HG03175 (cell line): Measurements from ENCODE around the gene TRAF2.

Source experiments
- ATAC-seq: cut with Tn5 transposase; IDR thresholded peaks from one replicate; pipeline ENCODE4 v1.9.1; 2021; ENCODE audit warnings: mild to moderate bottlenecking, moderate library complexity; ENCODE audit not compliant: unreplicated experiment

Gene TRAF2

DNA sequence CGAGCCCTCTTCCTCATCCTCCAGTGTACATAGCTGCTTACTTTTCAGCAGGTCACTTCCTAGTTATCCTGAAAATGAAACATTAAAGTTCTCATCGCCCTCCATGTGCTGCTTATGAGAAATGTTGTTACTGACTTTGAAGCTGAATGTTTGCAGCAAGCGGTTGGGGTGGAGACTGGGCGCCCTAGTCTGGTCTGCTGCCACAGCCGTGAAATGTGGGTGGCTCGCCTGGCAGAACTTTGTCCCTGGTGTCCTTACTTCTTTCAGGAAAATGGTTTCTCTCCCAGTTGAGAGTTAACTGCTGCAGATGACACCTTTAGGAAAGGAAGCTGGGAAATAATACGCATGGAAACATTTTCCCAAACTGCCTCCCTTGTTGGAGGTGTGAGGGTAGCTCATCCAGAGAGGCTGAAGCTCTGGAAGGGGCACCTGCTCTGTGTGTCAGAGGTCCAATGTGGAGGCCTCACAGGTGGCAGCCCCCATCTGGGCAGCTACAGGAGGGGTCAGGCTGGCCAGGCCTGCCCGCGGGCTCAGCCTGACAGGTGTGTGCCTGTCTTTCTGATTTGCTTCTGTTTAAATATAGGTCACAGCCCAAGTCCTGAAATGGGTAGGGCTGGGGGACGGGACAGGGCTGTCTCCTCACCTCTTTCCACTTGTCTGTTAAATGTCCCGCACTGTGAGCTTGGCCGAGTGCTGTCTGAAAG is 24.0 kb downstream of the TRAF2 start:
- no peak for ATAC-seq

DNA sequence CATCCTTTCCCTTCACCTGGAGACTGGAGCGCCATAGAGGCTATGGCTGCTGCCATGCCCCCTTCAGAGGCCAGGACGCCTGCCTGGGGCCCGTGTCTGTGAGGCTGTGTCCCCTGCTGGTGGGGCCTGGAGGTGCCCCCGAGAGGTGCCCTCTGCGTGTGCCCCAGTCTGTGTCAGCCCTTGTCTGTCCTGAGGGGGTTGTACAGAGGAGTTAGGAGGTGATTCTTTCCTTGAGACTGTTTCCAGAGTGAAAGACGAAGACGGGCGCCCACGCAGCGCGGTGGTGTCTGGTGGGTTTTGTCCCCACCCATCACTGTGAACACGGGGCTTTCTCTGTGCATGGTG is 24.6 kb downstream of the TRAF2 start:
- ATAC-seq = no peak

GRCh38 chr9:136913701-136914438 is 27.6 kb downstream of the TRAF2 start:
- ATAC-seq = no peak

DNA sequence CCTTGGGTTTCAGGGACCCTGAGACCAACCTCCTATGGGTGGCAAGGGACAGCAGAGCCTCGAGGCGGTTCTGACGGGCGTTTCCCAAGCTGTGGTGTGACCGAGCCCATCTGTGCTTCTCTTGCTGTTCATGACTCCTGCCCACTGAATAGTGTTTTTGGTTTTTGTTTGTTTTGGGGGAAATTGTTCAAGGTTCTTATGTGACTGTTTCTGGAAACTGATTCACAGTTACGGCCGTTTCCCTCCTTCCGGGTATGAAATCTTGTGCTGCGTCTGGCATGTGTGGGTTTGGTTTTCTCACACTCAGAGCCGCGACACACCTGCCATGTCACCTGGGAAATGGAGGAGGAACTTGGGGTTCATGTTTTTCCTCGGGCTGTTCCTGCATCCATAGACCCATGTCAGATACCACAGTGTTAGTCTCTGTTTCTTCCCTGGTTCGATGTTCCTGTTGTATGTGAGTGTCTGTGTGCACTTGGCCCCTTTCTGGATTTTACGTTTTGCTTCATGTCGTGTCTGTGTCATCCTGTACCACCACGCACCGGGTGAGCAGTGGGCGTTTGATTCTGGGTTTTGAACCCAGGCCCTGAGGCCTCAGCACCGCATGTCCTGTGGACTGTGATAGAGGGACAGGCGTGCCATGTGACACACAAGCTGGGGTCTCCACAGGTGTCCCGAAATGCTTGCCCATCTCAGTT is 29.5 kb downstream of the TRAF2 start:
- ATAC-seq = no peak

DNA sequence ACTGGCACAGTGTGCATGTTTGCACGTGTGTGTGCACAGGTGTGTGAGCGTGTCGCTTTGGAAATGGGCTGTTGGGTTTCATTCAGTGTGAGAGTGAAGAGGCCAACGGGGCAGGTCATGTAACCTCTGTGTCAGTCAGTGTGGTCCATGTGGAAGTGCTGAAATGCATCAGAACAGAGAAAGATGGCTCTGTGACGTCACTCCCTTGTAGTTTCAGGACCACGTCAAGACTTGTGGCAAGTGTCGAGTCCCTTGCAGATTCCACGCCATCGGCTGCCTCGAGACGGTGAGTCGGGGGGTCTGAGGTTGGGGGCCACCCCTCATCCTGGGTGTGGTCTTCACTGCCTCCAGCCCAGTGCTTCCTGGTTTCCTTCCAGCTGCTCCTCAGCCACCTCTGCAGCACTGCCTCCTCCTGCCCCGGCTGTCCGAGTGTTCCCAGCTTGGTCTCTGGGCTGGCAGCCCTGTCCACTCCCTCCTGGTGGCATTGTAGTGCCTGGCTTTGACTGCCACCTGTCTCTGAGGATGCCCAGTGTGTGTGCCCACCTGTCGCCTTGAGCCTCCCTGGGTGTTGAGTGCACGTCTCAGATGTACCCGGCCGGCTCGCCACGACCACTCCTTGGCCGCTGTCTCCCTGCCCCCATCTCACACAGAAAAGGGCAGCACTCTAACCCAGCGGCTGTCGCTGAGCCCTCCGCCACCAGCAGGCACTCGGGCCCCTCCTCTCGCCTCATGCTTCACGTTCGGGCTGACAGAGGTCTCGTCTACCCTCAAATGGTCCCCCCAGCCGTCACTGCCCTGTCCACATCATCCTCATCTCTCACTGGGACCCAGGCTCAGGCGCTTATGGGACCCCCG is 30.2 kb downstream of the TRAF2 start:
- ATAC-seq = no peak

DNA sequence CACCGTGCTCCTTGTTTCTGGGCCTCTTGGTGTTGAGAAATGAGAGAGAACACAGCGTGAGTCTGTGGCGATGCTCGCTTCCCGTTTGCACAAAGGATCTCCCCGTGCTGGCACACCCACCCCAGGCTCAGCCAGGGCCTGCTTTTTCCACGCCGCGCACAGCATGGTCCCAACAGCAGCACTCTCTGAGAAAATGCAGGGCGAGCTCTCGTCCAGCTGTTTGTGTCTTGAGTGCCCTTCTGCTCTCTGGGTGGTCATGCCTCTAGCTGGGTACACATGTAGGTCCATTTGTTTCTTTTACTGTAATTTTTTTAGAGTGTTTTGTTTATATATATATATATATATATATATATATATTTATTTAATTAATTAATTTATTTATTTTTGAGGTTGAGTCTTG is 31.6 kb downstream of the TRAF2 start:
- ATAC-seq = no peak

- ATAC-seq = no peak
These were observed 33.8 kb downstream of the TRAF2 start for GRCh38 chr9:136920069-136920468.

DNA sequence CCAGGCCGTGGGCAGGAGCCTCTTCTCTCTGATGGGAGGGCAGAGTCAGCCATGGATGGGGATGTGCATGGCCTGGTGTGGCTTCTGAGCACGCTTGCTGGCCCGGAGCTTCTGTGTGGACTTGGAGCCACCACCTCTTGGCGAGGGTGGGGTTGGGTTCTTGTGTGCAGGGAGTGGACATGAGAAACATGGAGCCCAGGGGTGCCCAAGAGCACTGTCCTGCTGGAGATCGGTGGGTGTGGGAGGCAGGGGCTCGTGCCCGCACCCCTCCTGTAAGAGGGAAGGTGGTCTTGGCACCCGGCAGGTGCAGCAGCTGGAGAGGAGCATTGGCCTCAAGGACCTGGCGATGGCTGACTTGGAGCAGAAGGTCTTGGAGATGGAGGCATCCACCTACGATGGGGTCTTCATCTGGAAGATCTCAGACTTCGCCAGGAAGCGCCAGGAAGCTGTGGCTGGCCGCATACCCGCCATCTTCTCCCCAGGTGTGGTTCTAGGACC is 34.5 kb downstream of the TRAF2 start:
- ATAC-seq = no peak

GRCh38 chr9:136921307-136921706 is 35.0 kb downstream of the TRAF2 start:
- no peak for ATAC-seq

DNA sequence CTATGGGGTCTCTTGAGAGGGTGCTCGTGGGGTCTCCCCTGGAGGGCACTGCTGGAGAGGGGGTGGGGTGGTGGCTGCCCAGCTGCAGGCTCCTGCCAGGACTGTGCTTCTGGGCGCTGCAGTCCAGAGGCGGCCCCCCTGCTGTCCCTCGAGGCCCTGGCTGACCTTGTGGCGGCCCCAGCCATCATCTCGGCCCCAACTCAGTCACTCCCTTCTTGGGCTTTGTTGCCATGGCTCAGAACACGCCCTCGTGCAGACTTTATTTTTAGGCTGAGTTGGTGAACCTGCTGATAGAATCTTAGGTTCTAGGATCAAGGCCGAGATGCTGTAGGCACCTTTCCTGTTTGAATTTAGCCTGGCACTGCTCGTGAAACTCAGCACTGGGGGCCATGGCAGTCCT is 35.4 kb downstream of the TRAF2 start:
- no peak for ATAC-seq

GRCh38 chr9:136922540-136922939 is 36.2 kb downstream of the TRAF2 start:
- no peak for ATAC-seq

- no peak for ATAC-seq
These were observed 37.6 kb downstream of the TRAF2 start for GRCh38 chr9:136923881-136924280.

GRCh38 chr9:136925414-136926153 is 39.3 kb downstream of the TRAF2 start:
- ATAC-seq = no peak

GRCh38 chr9:136926154-136926704 is 39.9 kb downstream of the TRAF2 start:
- no peak for ATAC-seq

GRCh38 chr9:136926749-136927148 is 40.4 kb downstream of the TRAF2 start:
- no peak for ATAC-seq

GRCh38 chr9:136927343-136928271 is 41.3 kb downstream of the TRAF2 start:
- ATAC-seq = no peak

DNA sequence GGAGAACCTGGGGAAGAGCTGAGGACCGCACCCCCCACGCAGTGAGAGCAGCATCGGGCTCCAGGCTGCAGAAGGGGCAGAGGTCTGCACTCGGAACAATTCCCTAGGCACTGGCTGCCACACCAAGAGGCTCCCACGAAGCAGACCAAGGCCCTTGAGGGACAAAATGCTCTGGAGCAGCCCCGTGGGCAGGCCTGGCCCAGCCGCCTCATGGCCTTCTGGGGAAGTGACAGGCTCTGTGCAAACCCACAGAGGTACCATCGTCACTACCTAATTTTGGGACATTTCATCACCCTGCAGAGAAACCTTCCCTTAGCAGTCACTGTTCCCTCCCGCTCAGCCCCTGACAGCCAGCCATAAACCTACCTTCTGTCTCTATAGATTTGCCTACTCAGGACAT is 42.3 kb downstream of the TRAF2 start:
- ATAC-seq = no peak

DNA sequence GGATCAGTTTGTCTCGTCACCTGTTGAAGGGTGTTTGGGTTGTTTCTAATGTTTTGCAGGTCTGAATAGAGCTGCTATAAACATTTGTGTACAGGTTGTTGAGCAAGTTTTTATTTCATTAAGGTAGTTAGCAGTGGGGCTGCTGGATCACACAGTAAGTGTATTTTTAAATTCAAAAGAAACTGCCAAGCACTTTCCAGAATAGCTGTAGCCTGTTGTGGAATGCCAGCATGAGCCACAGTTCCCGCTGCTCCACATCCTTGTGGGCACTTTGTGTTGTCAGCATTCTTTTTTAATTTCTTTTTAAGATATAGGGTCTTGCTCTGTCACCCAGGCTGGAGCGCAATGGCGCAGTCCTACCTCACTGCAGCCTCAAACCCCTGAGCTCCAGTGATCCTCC is 43.7 kb downstream of the TRAF2 start:
- no peak for ATAC-seq

GRCh38 chr9:136931611-136932130 is 45.4 kb downstream of the TRAF2 start:
- ATAC-seq = no peak
